ENCODE results near the gene MEMO1. TPM values are rescaled to one million over a fixed set of nuclear protein-coding genes. Genes with fewer than 3 reads are reported as not detected.

The MEMO1 gene
- total RNA-seq, 6 experiments from 2014 or later: 43.6 to 61.3 (median 55.1) TPM

DNA sequence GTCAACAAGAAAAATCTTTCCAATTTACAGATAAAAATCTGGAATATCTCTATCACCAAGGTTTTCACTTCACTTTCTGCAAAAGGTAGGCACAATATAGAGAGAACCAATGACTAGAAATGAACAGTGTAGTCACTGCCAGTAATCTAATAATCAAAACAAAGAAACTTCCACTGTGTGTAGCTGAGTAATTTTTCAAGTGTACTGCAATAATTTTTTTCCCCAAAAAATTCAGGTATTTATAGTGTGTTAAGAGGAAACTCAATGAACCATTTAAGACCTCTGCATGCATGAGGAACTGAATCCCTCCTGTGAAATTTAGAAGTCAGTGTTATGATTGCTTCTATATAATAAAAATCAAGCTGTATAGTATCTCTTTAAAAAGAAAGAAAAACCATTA lies 121.8 kb downstream of the MEMO1 start:
- no peaks in the 10 kb centered on the region for H3K9me3 Mint-ChIP-seq
- TF ChIP-seq, protein P1, sequence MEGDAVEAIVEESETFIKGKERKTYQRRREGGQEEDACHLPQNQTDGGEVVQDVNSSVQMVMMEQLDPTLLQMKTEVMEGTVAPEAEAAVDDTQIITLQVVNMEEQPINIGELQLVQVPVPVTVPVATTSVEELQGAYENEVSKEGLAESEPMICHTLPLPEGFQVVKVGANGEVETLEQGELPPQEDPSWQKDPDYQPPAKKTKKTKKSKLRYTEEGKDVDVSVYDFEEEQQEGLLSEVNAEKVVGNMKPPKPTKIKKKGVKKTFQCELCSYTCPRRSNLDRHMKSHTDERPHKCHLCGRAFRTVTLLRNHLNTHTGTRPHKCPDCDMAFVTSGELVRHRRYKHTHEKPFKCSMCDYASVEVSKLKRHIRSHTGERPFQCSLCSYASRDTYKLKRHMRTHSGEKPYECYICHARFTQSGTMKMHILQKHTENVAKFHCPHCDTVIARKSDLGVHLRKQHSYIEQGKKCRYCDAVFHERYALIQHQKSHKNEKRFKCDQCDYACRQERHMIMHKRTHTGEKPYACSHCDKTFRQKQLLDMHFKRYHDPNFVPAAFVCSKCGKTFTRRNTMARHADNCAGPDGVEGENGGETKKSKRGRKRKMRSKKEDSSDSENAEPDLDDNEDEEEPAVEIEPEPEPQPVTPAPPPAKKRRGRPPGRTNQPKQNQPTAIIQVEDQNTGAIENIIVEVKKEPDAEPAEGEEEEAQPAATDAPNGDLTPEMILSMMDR (IDR thresholded peaks at IDR 0.05): no peak

DNA sequence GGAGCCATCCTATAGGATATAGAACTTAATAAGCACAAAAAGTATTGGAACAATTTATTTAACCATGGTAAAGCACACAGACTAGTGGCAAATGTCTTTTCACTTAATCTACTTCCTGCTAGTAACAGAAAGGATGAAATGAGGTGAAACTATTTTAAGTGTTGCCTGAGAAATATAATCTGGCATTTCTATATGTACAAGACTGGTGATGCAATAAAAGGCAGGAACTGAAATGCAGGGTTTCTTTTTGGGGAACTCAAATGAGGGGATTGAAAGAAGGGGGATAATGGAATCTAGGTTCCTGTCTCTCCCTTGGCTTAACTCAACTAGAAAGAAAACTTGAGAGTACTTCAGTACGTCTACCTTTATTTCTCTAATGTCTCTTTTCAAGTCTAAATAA lies 122.3 kb downstream of the MEMO1 start:
- Mint-ChIP-seq H3K27ac (no peak overlapping the region; the same call in 1 of the 2 replicates), H3K27me3 (ENCODE audit: insufficient read depth) (no peaks in the 10 kb centered on the region), H3K36me3 (ENCODE audit: low read depth) (peaks cover 6% of the 10 kb centered on the region; the same call in 1 of the 2 replicates)

More for the DNA sequence above, 121.8 kb downstream of the MEMO1 start:
- peaks cover 20% of the 10 kb centered on the region for H3K4me1 Mint-ChIP-seq (ENCODE audit: low read depth)
- H3K27me3 Mint-ChIP-seq (ENCODE audit: insufficient read depth): no peaks in the 10 kb centered on the region
- H3K4me3 Mint-ChIP-seq: no peak overlapping the region
- no peak for DNase-seq
- H3K27ac Mint-ChIP-seq: no peak overlapping the region
- H3K36me3 Mint-ChIP-seq (ENCODE audit: low read depth): peaks cover 6% of the 10 kb centered on the region; the same call in 1 of the 2 replicates

DNA sequence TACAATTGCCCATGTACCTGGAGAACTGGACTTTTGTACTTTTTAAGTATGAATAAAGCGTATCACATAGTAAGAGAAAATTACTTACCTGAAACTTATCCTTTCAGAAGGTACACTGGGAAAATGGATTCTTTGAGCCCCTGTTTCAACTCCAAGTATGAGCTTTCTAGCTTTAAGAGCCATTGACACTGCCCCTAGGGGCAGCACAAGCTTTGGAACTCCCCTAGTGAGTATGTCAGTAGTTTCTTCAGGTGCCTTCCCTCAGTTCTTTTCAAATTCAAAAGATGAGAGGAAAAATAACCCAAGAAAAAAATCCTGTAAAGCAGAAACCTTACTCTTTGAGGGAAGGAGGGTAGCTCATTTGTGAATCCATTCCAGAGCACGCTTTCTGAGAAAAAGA lies 124.1 kb downstream of the MEMO1 start:
- Mint-ChIP-seq H3K27ac (no peak overlapping the region), H3K36me3 (ENCODE audit: low read depth) (peaks cover 5% of the 10 kb centered on the region; the same call in 1 of the 2 replicates), H3K9me3 (no peaks in the 10 kb centered on the region), H3K4me1 (ENCODE audit: low read depth) (peaks cover 10% of the 10 kb centered on the region), H3K4me3 (no peak overlapping the region), H3K27me3 (ENCODE audit: insufficient read depth) (no peaks in the 10 kb centered on the region)
- TF ChIP-seq, protein P1 (IDR thresholded peaks at IDR 0.05): peak; percentile 38; the same call in 1 of the 2 replicates
- DNase-seq: no peak

More for the DNA sequence above, 122.3 kb downstream of the MEMO1 start:
- Mint-ChIP-seq H3K4me3 (no peak overlapping the region), H3K4me1 (ENCODE audit: low read depth) (peaks cover 20% of the 10 kb centered on the region), H3K9me3 (no peaks in the 10 kb centered on the region)
- TF ChIP-seq, protein P1 (IDR thresholded peaks at IDR 0.05): no peak
- no peak for DNase-seq

DNA sequence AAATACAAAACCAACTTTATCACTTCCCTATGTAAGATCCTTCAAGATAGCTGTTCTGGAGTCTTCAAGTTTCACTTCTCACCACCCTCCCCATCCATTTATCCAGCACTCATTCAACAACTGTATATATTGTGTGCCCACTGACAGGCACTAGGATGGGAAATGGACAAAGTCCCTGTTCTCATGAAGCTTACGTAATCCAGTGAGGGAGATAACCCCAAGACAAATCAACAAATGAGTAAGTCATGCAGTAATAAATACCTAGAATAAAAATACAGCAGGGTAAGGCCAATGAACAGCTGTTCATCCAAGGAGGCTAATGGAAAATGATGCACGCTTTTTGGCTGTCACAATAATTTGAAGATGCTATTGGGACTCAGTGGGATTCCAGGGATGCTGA lies 133.8 kb downstream of the MEMO1 start:
- no peak for DNase-seq
- no peaks in the 10 kb centered on the region for H3K9me3 Mint-ChIP-seq
- TF ChIP-seq, protein P1 (IDR thresholded peaks at IDR 0.05): no peak
- H3K27me3 Mint-ChIP-seq (ENCODE audit: insufficient read depth): no peaks in the 10 kb centered on the region
- H3K36me3 Mint-ChIP-seq (ENCODE audit: low read depth): peaks cover 17% of the 10 kb centered on the region
- peaks cover 12% of the 10 kb centered on the region for H3K4me1 Mint-ChIP-seq (ENCODE audit: low read depth)
- no peak overlapping the region for H3K4me3 Mint-ChIP-seq
- H3K27ac Mint-ChIP-seq: no peak overlapping the region

DNA sequence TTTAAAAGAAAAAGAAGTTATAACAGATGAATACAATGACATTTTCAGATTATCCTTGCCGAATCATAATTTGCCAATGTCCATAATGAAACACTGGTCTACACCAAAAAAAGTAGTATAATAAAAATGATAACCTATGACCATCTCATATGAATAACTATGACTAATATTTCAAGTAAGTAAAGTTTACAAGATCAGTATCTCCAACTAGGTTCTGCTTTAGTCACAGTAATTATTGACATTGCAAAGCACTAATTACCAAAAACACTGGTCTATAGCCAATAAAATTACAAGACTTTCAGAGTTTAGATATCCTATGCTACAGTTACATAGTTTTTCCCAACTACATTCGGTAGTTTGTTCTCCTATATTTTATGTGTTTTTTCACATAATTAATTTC lies 136.7 kb downstream of the MEMO1 start:
- no peak overlapping the region for H3K27ac Mint-ChIP-seq
- H3K4me1 Mint-ChIP-seq (ENCODE audit: low read depth): peaks cover 12% of the 10 kb centered on the region
- TF ChIP-seq, protein P1 (IDR thresholded peaks at IDR 0.05): no peak
- no peaks in the 10 kb centered on the region for H3K9me3 Mint-ChIP-seq
- H3K27me3 Mint-ChIP-seq (ENCODE audit: insufficient read depth): no peaks in the 10 kb centered on the region
- DNase-seq: peak; percentile 6
- H3K36me3 Mint-ChIP-seq (ENCODE audit: low read depth): peaks cover 17% of the 10 kb centered on the region
- no peak overlapping the region for H3K4me3 Mint-ChIP-seq

DNA sequence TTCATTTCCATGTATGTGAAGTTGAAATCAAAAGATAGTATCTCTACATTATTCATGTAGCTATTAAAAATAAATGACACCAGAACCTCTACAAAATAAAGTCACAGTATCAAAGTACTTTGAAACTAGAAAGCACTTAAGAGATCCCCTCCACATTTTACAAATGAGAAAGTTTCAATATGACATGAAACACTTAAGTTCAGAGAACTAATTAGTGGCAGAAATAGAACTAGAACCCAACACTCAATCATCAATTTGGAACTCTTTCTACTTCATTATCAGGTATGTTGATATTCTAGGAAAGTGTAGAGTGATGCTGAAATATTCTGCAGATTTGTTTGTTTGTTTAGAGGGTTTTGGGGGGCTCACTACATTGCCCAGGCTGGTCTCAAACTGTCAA lies 145.6 kb downstream of the MEMO1 start:
- DNase-seq: no peak
- Mint-ChIP-seq H3K27ac (no peak overlapping the region), H3K9me3 (no peaks in the 10 kb centered on the region), H3K27me3 (ENCODE audit: insufficient read depth) (no peaks in the 10 kb centered on the region), H3K36me3 (ENCODE audit: low read depth) (no peaks in the 10 kb centered on the region), H3K4me1 (ENCODE audit: low read depth) (no peaks in the 10 kb centered on the region), H3K4me3 (no peak overlapping the region)
- TF ChIP-seq, protein P1 (IDR thresholded peaks at IDR 0.05): no peak
